ENCODE measurements around the gene CALCOCO1.

CALCOCO1 gene

DNA sequence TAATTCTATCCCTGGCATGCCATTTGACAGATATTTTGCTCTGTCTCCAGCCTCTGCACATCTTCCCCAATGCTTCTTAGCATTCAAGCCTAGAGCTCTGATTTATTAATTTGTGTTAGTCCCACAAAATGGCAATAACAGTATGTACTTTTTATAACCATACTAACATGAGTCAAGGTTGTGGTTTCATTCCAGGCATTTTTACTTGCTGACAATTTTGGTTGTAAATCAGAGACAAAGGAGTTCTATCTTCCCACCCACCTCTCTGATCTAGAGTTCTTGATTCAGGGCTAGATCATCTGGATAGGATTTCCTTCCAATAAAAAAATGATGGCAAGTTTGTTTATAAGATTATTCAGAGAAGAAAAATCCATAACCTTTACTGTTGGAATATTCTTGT is 43.0 kb upstream of the CALCOCO1 start:
- H3K36me3 ChIP-seq (ENCODE audit: control insufficient read depth, low read length) = peaks cover 4% of the 10 kb centered on the region; the same call in 1 of the 2 replicates
- no peaks in the 10 kb centered on the region for H3K79me2 ChIP-seq (ENCODE audit: control insufficient read depth, low read length)
- TF ChIP-seq, protein P1, sequence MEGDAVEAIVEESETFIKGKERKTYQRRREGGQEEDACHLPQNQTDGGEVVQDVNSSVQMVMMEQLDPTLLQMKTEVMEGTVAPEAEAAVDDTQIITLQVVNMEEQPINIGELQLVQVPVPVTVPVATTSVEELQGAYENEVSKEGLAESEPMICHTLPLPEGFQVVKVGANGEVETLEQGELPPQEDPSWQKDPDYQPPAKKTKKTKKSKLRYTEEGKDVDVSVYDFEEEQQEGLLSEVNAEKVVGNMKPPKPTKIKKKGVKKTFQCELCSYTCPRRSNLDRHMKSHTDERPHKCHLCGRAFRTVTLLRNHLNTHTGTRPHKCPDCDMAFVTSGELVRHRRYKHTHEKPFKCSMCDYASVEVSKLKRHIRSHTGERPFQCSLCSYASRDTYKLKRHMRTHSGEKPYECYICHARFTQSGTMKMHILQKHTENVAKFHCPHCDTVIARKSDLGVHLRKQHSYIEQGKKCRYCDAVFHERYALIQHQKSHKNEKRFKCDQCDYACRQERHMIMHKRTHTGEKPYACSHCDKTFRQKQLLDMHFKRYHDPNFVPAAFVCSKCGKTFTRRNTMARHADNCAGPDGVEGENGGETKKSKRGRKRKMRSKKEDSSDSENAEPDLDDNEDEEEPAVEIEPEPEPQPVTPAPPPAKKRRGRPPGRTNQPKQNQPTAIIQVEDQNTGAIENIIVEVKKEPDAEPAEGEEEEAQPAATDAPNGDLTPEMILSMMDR (IDR thresholded peaks at IDR 0.05; ENCODE audit: low read depth, low read length, poor library complexity, severe bottlenecking) = no peak
- no peak for TF ChIP-seq EZH2phosphoT487 (IDR thresholded peaks at IDR 0.05; ENCODE audit: borderline replicate concordance, low read length)
- H3K9me2 ChIP-seq (replicated peaks; ENCODE audit: control insufficient read depth, low read length) = no peaks in the 10 kb centered on the region
- H3K27me3 ChIP-seq (ENCODE audit: control insufficient read depth, low read length) = no peaks in the 10 kb centered on the region
- no peak overlapping the region for H3K4me2 ChIP-seq (ENCODE audit: low read length)
- H3F3A ChIP-seq (ENCODE audit: control insufficient read depth, insufficient read depth) = no peaks in the 10 kb centered on the region
- H3K9me3 ChIP-seq (ENCODE audit: control insufficient read depth, insufficient read depth, low read length) = no peaks in the 10 kb centered on the region
- H3K27ac ChIP-seq (ENCODE audit: low read depth, low read length) = no peak overlapping the region
- H4K20me1 ChIP-seq (ENCODE audit: control insufficient read depth, insufficient read depth, low read depth, low read length) = no peaks in the 10 kb centered on the region; the same call in 1 of the 2 replicates
- no peak overlapping the region for H3K4me3 ChIP-seq (ENCODE audit: low read length)
- H3K4me1 ChIP-seq (ENCODE audit: control insufficient read depth, low read length) = no peaks in the 10 kb centered on the region

DNA sequence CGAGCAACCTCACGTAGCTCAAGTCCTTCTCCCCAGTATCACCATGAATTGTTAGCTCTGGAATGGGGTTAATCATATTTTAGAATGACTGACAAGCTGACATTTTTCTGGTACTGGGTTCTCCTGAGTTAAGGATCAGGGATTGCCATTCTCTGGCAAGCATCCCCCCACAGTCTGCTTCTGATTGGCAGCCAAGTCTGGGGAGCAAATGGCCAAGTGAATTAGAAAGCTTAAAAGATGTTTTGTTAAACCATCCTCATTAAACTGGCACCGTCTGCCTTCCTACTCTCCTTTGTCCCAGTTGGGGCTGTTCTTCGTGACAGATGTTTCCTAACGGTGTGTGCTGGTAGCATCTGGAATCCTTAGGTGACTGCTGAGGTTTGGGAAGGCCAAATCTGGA is 41.7 kb upstream of the CALCOCO1 start:
- no peaks in the 10 kb centered on the region; the same call in 1 of the 2 replicates for H4K20me1 ChIP-seq (ENCODE audit: control insufficient read depth, insufficient read depth, low read depth, low read length)
- H3K27me3 ChIP-seq (ENCODE audit: control insufficient read depth, low read length) = no peaks in the 10 kb centered on the region
- H3K4me1 ChIP-seq (ENCODE audit: control insufficient read depth, low read length) = no peaks in the 10 kb centered on the region
- H3K9me2 ChIP-seq (replicated peaks; ENCODE audit: control insufficient read depth, low read length) = no peaks in the 10 kb centered on the region
- peaks cover 4% of the 10 kb centered on the region; the same call in 1 of the 2 replicates for H3K36me3 ChIP-seq (ENCODE audit: control insufficient read depth, low read length)
- H3K9me3 ChIP-seq (ENCODE audit: control insufficient read depth, insufficient read depth, low read length) = no peaks in the 10 kb centered on the region
- no peak overlapping the region for H3K4me2 ChIP-seq (ENCODE audit: low read length)
- no peaks in the 10 kb centered on the region for H3F3A ChIP-seq (ENCODE audit: control insufficient read depth, insufficient read depth)
- no peak overlapping the region for H3K27ac ChIP-seq (ENCODE audit: low read depth, low read length)
- H3K4me3 ChIP-seq (ENCODE audit: low read length) = no peak overlapping the region
- TF ChIP-seq EZH2phosphoT487 (IDR thresholded peaks at IDR 0.05; ENCODE audit: borderline replicate concordance, low read length) = no peak
- H3K79me2 ChIP-seq (ENCODE audit: control insufficient read depth, low read length) = no peaks in the 10 kb centered on the region

DNA sequence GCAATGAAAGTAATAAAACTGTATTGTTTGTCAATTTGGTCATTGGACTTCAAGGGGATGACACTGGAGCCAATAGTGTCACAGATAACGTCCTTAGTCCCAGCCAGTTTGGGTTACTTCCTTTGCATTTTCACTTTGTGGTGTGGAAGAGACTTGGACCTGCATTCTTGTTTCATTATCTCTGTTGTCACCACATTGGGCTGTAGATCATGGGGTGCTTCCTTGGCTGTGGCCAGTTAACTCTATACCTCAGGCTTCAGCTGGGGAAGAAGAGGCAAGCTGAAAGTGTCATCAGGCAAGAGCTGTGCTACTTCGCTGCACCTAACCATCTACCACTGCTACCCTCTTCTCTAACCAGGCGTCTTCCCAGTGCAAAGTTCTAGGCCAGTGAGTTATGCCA is 39.6 kb upstream of the CALCOCO1 start:
- Histone ChIP-seq H3K79me2 (ENCODE audit: control insufficient read depth, low read length) (no peaks in the 10 kb centered on the region), H3K27ac (ENCODE audit: low read depth, low read length) (no peak overlapping the region), H3K9me2 (replicated peaks; ENCODE audit: control insufficient read depth, low read length) (no peaks in the 10 kb centered on the region), H4K20me1 (ENCODE audit: control insufficient read depth, insufficient read depth, low read depth, low read length) (no peaks in the 10 kb centered on the region; the same call in 1 of the 2 replicates), H3K9me3 (ENCODE audit: control insufficient read depth, insufficient read depth, low read length) (no peaks in the 10 kb centered on the region), H3K4me3 (ENCODE audit: low read length) (no peak overlapping the region), H3K4me2 (ENCODE audit: low read length) (no peak overlapping the region), H3K27me3 (ENCODE audit: control insufficient read depth, low read length) (no peaks in the 10 kb centered on the region), H3F3A (ENCODE audit: control insufficient read depth, insufficient read depth) (no peaks in the 10 kb centered on the region), H3K36me3 (ENCODE audit: control insufficient read depth, low read length) (peaks cover 12% of the 10 kb centered on the region), H3K4me1 (ENCODE audit: control insufficient read depth, low read length) (no peaks in the 10 kb centered on the region)
- TF ChIP-seq, protein P1 (IDR thresholded peaks at IDR 0.05; ENCODE audit: low read depth, low read length, poor library complexity, severe bottlenecking) = no peak
- TF ChIP-seq EZH2phosphoT487 (IDR thresholded peaks at IDR 0.05; ENCODE audit: borderline replicate concordance, low read length) = no peak

DNA sequence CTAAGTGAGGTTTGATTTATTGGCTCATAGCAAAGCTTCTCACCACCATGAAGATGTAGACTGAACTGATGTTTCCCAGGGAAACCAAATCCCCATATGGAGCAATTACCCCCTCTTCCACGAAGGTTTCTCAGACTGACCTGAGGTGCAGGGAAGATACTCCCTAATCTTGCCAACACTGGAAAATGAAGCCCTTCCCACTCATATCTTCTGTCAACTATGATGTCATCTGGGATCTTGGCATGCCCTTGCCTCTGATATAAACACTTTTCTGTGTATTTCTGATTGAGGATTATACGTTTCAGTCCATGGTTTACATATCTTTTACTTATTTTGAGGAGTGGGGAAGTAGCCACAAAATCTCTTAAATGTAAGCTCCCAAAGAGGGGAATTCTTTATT is 38.6 kb upstream of the CALCOCO1 start:
- Histone ChIP-seq H3K36me3 (ENCODE audit: control insufficient read depth, low read length) (peaks cover 12% of the 10 kb centered on the region), H3K4me1 (ENCODE audit: control insufficient read depth, low read length) (no peaks in the 10 kb centered on the region), H3K27ac (ENCODE audit: low read depth, low read length) (no peak overlapping the region), H3K9me2 (replicated peaks; ENCODE audit: control insufficient read depth, low read length) (no peaks in the 10 kb centered on the region), H3K9me3 (ENCODE audit: control insufficient read depth, insufficient read depth, low read length) (no peaks in the 10 kb centered on the region), H3K4me2 (ENCODE audit: low read length) (no peak overlapping the region), H3K27me3 (ENCODE audit: control insufficient read depth, low read length) (no peaks in the 10 kb centered on the region), H4K20me1 (ENCODE audit: control insufficient read depth, insufficient read depth, low read depth, low read length) (no peaks in the 10 kb centered on the region; the same call in 1 of the 2 replicates), H3K79me2 (ENCODE audit: control insufficient read depth, low read length) (0 out of 2 replicates have a peak, but pooled peaks cover 3% of the 10 kb centered on the region), H3K4me3 (ENCODE audit: low read length) (no peak overlapping the region), H3F3A (ENCODE audit: control insufficient read depth, insufficient read depth) (no peaks in the 10 kb centered on the region)
- TF ChIP-seq EZH2phosphoT487 (IDR thresholded peaks at IDR 0.05; ENCODE audit: borderline replicate concordance, low read length) = no peak
- TF ChIP-seq, protein P1 (IDR thresholded peaks at IDR 0.05; ENCODE audit: low read depth, low read length, poor library complexity, severe bottlenecking) = no peak
